ENCODE results near the gene IGF2BP1.
"Not testable (repeated sequence)": the region's sequence is repeated elsewhere in the genome, so short reads cannot be mapped to it uniquely, and the experiment has no call there.

The IGF2BP1 gene

DNA sequence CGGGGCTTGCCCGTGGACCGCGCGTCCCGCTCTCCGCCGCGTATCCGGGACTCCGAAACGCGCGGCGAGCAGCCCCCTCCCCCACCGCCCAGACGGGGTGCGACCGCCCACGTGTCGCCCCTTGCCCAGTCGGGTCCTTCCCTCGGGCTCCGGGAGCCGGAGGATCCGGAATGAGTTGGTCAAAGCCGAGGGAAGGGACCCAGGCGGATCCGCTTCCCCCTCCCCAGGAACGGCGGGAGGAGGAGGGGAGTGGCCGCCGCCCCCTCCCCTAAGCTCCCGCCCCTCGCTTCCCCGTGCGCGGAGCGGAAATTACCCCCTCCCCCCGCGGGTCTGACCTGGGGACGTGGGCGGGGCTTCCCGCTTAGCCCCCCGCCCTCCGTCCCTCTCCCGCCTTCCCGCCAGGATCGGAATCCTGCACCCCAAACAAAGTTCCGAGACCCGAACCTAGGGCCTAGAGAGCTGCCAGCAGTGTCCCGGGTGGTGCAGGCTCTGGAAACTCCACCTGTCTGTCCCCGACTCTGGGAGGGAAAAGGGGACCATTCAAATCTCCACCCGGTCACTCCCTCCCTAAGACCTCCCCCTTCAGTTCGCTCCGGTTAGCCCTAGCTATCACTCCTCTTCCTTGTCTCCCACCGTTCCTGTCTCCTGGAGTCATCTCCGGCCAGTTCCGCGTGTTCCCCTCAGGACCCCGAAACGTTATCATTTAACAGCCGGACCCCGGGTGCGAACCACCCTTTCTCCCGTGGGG is 1.0 kb upstream of the IGF2BP1 start:
- no peak for DNase-seq

- DNase-seq: no peak
Observed at GRCh38 chr17:48996722-48997102, 473 bp upstream of the IGF2BP1 start.

DNA sequence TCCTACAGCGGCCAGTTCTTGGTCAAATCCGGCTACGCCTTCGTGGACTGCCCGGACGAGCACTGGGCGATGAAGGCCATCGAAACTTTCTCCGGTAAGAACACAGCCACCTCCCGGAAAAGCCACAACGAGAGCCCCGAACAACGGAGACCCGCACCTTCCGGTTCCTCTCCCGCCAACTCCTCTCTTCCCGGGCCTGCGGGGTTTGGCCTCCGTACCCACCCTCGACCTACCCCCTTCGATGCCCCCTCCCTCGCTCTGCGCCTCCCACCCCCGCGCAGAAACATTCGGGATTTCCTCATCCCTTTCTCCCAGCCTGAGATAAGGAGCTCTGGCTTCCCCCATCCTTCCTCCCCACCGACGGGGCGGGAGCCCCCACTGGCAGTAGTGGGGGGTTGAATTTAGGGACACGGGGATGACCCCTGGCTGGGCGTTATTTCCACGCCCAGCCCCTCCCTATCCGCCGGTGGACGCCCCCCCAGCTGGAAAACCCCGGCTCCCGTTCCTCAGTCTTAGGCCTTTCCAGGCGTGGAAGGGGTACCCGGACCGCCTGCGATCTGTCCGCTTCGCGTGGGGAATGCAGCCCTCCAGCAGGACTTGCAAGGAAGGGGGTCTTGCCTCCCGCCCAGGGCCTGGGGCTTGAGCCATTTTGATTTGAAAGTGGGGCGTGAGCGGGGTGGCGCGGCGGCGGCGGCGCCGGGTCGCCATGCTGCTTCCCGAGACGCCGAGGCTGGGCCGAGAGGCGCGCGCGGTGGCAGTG is 822 bp downstream of the IGF2BP1 start:
- DNase-seq: no peak

- no peak for DNase-seq
Observed at GRCh38 chr17:48998587-48999440, 1.6 kb downstream of the IGF2BP1 start.

DNA sequence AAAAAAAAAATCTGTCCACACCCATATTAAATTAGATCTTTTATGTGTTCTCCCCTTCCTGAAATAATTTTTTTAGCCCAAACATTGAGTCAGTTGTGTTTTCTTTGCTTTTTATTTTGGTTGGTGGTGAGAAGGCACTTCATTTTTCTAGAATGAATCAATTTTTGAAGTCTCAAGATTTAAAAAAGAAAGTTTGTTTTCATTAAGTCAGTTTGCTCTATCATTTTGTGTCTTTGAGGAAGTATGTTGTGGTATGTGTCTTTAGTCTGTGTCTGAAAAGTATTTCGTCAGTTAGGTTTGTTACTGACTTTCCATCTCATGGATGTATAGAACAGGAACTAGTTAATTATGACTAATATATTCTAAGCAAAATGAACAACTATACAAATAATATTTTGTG is 3.8 kb downstream of the IGF2BP1 start:
- no peak for DNase-seq

DNA sequence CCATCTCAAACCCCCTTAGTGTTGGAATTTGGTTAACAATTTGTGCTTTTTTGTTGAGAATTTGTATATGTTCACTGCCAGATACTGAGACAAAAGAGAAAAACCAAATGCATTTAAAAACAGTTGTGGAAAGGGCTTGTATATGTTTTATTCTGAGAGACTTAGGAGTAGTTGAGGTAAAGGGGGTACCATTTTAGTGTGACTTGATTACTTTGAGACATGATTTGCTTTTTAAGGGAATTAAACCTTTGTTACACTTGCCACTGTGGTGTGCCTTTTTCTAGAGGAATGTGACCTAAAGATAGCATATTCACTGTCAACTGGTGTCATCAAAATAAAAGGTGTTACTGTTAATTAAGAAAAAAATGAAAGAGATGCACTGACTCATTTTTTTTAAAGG is 4.5 kb downstream of the IGF2BP1 start:
- DNase-seq: no peak

GRCh38 chr17:49002331-49002730 is 5.1 kb downstream of the IGF2BP1 start:
- no peak for DNase-seq

DNA sequence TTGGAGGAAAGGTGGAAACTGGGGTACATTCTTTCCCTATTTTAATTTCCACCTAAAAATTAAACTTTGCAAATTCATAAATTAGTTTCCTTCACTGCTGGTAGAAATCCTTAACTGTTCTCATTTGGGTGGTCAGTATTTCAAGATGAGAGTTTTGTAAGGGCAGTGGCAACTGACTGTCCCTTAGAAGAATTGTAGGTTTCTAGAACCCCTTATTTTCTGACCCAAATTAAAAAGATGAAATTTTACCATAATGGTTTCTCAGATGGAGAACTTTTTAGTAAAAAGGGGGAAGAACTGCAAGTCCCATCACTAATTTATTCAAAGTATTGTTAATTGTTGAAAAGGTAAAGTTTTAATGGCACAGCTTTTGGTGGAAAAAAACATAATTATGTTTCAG is 5.6 kb downstream of the IGF2BP1 start:
- DNase-seq: no peak

DNA sequence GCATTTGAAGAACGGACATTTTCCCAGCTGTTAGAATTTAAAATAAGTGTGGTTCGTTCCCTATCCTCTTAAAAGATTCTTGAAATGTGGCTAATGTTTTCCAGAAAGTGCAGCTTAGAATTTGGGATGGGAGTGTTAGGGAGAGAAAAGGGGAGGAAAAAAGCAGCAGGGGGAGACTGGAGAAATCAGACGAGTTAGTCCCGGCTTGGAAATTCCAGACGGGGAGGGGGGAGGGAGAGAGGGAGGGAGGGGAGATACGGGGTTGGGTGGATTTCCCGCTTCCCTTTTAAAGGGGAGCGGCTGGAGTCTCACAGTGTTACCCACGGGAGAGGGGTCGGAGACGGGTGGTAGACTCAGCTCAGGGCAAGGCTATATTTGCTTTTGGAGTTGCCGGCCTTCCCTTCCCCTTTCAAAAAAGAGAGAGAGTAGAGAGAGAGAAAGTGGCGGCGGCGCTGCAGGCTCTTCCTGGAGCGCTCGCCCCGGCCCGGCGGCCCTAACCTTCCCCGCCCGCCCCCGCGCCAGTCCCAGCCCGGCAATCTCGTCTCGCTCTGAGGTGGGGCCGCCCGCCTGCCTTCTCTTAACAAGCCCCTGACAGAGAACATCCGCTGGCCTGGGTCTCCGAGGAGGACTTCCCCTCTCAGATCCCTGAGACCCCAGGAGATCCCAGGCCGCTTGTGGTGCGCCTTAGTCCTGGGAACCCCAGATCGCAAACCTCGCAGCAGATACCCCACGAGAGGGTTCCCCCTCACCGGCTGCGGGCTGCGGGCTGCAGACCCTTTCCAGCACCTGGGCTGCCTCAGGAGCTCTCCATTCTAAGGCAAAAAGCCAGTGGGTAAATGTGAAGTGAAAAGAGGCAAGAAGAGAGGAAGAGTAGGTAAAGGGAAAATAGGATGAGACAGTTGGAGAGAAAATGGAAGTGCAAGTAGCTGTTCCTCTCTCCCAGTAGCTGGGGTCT is 6.6 kb downstream of the IGF2BP1 start:
- no peak for DNase-seq

GRCh38 chr17:49005140-49005539 is 8.0 kb downstream of the IGF2BP1 start:
- DNase-seq: no peak

DNA sequence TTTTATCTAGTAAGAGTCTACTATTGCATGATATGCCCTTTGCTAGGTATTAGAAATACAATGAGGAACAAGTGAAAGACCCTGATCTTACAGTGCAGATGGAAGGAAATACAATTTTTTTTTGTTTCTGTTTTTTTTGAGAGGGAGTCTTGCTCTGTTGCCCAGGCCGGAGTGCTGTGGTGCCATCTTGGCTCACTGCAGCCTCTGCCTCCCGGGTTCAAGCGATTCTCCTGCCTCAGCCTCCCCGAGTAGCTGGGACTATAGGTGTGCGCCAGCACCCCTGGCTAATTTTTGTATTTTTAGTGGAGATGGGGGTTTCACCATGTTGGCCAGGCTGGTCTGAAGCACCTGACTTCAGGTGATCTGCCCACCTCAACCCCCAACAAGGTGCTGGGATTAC is 11.7 kb downstream of the IGF2BP1 start:
- not testable (repeated sequence) for DNase-seq

GRCh38 chr17:49012769-49013255 is 15.6 kb downstream of the IGF2BP1 start:
- no peak for DNase-seq

DNA sequence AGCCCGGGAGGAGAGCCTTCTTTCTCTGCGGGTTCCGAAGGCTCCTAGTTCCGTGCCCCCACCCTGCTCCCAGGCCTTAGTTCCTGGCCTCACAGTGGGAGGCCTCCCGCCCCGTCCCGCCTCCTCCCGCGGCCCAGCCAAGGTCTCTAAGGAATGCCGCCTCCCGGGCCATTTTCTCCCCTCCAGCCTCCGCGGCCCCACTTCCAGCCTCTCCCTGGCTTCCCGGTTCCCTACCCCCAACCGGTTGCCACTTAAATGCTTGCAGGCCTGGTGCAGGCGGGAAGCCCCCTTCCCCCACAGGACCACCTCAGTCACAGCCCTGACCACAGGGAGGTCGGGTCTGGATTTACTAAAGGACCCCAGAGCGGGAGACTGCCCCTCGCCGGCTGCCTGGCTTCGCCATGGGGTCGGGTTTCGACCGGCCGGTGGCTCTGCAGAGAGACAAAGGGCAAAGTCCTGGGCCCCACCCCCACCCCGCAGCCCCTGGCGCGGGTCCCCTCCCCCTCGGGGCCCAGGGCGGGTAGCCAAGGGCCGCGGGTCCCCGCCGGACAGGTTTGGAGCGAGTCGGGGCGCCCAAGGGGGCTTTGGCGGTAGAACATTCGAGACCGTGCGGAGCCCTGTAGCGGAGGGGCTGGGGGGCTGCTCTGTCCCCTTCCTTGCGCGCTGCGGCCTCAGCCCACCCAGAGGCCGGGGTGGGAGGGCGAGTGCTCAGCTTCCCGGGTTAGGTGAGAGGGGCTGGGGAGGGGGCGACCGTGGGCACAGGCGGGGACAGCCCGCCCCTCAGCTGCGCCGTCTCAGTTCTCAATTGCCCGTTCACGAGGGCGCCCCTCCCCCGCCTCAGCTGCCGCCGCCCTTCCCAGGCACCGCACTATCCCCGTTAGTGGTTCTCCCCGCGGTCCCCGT is 16.4 kb downstream of the IGF2BP1 start:
- DNase-seq: no peak

GRCh38 chr17:49015179-49015923 is 18.2 kb downstream of the IGF2BP1 start:
- DNase-seq: no peak

DNA sequence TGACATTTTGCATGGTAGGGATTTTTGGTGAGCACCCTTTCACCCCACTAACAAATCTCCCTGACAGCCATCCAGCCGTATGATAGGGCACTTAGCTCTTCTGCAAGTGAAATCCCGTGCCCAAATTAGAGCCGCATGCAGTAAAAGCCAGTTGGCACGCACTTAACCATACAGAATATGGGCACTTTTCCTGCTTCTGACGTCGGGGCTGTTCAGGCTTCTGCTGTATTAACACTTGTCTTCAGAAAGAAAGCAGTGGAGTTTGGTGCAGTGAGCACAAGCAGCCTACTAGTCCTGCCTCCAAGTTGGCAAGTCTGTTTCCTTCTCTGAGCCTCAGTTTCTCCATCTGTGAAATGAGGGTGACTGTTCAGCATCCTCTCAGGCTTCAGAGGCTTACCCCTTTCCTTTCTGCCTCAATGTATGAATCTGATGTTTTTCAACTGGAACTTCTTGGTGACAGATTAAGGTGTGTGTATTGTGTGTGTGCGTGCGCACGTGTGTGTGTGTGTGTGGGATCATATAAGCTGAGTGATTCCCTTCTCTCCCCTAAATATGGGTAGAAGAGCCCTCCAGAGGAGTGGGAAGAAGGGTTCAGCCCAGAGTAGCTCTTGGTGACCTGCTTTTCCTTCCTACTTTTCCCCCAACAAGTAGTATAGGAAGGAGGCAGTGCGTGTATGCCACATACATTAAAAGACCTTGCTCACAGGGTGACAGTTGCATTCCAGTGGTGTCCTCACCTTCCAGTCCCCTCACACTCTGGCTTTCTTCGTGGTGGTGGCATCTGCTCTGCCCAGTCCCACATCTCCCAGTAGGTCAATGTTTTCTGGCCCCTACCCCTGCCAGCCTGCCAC is 19.0 kb downstream of the IGF2BP1 start:
- DNase-seq: no peak

DNA sequence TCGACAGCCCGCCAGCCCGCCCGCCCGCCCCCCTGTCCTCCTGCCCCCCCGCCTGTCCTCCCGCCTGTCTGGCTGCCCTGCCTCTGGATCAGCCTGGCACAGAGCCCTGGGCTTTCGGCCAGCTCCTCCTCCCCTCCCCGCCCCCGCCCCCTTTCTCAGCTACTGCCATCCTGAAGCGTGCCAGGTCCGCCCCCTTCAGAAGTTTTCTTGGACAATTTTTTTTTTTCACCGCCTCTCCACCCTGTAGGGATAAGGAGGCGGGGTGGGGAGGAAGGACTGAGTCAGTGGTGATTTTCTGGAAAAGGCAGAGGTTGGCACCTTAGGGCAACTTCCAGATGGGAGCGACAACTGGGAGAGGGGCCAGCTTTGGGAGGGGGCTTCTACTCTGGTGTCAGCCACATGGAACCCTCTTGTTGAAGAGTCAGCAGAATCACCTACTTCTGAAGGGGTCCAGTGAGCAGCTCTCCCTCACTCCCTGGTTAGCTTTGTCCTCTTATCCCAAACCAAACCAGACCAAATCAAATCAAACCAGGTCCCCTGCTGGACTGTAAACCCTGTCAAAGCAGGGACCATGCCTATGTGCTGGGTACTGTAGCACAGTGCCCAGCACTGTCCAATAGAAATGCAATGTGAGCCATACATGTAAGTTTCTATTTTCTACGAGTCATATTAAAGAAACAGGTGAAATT is 19.7 kb downstream of the IGF2BP1 start:
- DNase-seq: no peak

- DNase-seq: no peak
Observed at GRCh38 chr17:49018116-49018612, 21.0 kb downstream of the IGF2BP1 start.

DNA sequence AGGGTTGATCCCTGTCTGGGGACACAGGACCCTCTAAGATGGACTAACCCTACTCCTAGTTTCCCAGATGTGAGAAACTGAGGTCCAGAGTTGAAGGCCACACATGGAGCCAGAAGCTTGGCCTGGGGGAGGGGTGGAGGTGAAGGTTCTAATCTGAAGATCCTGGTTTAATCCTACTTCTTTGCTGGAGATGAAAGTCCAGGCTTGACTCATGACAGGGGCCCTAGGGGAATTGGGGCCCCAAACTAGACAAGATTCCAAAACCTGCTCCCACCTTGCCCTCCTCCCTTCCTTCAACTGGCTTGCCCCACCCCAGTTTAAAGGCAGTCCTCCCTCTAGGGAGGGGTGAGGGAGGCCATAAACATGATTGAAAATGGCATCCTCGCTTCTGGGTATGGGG is 21.6 kb downstream of the IGF2BP1 start:
- DNase-seq: no peak

DNA sequence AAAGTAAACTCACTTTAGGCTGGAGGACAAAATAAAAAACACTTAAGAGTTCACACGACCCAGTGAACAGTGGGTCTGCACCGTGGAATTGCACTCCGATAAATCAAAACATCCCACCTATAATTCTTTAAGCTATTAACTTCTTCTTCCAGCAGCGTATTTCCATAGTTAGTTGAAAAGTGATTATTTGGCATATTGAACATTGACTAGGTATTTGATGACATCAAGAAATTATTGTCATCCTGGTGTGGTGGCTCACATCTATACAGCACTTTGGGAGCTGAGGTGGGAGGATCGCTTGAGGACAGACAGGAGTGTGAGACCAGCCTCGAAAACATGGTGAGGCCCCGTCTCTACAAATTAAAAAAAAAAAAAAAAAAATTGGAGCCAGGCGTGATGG is 23.4 kb downstream of the IGF2BP1 start:
- DNase-seq: no peak
